ENCODE data around the gene RPL13. TPM values are rescaled to one million over a fixed set of nuclear protein-coding genes. Genes with fewer than 3 reads are reported as not detected.

The RPL13 gene
- total and polyA plus RNA-seq, 2 of the 13 experiments (the other 11 are each of a cell fraction or from before 2014, with no cell fraction given), result 2,988 to 4,411 TPM

DNA sequence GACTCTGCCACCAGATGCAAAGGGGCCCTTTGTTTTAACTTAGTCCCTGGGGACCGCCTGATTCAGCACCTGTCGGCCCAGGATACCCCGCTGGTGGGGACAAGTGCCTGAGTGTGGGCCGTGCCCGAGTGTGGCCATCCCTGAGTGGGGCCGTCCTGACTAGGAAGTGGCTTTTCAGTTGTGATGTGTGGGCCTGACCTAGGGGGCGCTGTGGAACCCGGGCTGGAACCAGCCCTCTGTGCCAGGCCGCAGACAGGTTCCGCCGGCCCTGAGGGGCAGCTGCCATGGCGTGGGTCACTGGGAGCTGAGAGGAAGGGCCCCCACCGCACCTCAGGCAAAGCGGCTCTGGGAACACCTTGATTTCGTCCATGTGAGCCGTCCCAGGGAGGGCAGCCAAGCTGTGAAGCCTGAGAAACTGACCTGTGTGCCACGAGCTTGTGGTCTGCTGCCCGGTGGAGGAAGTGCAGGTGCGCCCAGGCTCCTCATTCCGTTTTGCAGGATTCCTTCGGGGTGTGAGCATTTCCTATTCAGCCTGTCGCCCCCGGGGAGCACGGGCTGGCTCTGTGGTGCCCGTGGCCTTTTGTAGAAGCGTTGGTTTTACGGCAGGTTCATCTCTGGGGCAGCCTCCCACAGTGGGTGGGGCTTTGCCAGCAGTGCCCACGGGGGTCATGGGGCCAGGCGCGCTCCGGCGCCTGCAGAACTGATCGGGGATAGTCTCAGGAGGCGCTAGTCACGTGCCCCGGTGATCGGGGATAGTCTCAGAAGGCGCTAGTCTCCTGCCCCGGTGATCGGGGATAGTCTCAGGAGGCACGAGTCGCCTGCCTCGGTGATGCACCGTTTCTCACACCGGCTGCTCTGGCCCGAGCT, 5.3 kb downstream of the RPL13 start (continued):
- no peak for TF ChIP-seq RELA (CRISPR knock-in tag; IDR thresholded peaks at IDR 0.05)
- 0 out of 2 replicates have a peak, but pooled peaks have one; percentile 8 for TF ChIP-seq MXD4 (CRISPR knock-in tag; IDR thresholded peaks at IDR 0.05)
- TF ChIP-seq HMG20A (CRISPR knock-in tag; IDR thresholded peaks at IDR 0.05; ENCODE audit: borderline replicate concordance), result no peak
- TF ChIP-seq NPAS2 (CRISPR knock-in tag; IDR thresholded peaks at IDR 0.05; ENCODE audit: borderline replicate concordance), result no peak
- TF ChIP-seq GTF3A (CRISPR knock-in tag; conservative IDR thresholded peaks at IDR 0.05), result no peak
- TF ChIP-seq, protein P1, sequence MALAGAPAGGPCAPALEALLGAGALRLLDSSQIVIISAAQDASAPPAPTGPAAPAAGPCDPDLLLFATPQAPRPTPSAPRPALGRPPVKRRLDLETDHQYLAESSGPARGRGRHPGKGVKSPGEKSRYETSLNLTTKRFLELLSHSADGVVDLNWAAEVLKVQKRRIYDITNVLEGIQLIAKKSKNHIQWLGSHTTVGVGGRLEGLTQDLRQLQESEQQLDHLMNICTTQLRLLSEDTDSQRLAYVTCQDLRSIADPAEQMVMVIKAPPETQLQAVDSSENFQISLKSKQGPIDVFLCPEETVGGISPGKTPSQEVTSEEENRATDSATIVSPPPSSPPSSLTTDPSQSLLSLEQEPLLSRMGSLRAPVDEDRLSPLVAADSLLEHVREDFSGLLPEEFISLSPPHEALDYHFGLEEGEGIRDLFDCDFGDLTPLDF (CRISPR knock-in tag; IDR thresholded peaks at IDR 0.05), result no peak
- no peak; the same call in 1 of the 2 replicates for TF ChIP-seq ERF (CRISPR knock-in tag; IDR thresholded peaks at IDR 0.05)
- no peak for TF ChIP-seq ZNF235 (CRISPR knock-in tag; IDR thresholded peaks at IDR 0.05; ENCODE audit: borderline replicate concordance)
- no peak for TF ChIP-seq NR2F2 (IDR thresholded peaks at IDR 0.05; ENCODE audit: borderline replicate concordance, low read depth)
- TF ChIP-seq, protein P2, sequence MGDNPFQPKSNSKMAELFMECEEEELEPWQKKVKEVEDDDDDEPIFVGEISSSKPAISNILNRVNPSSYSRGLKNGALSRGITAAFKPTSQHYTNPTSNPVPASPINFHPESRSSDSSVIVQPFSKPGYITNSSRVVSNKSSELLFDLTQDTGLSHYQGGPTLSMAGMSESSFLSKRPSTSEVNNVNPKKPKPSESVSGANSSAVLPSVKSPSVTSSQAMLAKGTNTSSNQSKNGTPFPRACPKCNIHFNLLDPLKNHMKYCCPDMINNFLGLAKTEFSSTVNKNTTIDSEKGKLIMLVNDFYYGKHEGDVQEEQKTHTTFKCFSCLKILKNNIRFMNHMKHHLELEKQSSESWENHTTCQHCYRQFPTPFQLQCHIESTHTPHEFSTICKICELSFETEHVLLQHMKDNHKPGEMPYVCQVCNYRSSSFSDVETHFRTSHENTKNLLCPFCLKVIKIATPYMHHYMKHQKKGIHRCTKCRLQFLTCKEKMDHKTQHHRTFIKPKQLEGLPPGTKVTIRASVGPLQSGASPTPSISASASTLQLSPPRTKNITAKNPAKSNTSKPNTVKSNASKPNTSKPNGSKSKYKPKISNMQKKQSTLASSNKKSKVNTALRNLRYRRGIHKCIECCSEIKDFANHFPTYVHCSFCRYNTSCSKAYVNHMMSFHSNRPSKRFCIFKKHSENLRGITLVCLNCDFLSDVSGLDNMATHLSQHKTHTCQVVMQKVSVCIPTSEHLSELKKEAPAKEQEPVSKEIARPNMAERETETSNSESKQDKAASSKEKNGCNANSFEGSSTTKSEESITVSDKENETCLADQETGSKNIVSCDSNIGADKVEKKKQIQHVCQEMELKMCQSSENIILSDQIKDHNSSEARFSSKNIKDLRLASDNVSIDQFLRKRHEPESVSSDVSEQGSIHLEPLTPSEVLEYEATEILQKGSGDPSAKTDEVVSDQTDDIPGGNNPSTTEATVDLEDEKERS (CRISPR knock-in tag; IDR thresholded peaks at IDR 0.05), result no peak
- TF ChIP-seq ZNF777 (CRISPR knock-in tag; IDR thresholded peaks at IDR 0.05), result peak; percentile 61
- TF ChIP-seq, protein P3, sequence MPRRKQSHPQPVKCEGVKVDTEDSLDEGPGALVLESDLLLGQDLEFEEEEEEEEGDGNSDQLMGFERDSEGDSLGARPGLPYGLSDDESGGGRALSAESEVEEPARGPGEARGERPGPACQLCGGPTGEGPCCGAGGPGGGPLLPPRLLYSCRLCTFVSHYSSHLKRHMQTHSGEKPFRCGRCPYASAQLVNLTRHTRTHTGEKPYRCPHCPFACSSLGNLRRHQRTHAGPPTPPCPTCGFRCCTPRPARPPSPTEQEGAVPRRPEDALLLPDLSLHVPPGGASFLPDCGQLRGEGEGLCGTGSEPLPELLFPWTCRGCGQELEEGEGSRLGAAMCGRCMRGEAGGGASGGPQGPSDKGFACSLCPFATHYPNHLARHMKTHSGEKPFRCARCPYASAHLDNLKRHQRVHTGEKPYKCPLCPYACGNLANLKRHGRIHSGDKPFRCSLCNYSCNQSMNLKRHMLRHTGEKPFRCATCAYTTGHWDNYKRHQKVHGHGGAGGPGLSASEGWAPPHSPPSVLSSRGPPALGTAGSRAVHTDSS (CRISPR knock-in tag; conservative IDR thresholded peaks at IDR 0.05), result 0 out of 2 replicates have a peak, but pooled peaks have one; percentile 26
- TF ChIP-seq, protein P4, sequence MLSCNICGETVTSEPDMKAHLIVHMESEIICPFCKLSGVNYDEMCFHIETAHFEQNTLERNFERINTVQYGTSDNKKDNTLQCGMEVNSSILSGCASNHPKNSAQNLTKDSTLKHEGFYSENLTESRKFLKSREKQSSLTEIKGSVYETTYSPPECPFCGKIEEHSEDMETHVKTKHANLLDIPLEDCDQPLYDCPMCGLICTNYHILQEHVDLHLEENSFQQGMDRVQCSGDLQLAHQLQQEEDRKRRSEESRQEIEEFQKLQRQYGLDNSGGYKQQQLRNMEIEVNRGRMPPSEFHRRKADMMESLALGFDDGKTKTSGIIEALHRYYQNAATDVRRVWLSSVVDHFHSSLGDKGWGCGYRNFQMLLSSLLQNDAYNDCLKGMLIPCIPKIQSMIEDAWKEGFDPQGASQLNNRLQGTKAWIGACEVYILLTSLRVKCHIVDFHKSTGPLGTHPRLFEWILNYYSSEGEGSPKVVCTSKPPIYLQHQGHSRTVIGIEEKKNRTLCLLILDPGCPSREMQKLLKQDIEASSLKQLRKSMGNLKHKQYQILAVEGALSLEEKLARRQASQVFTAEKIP (CRISPR knock-in tag; IDR thresholded peaks at IDR 0.05; ENCODE audit: borderline replicate concordance), result no peak
- peak; percentile 84 for TF ChIP-seq ZEB1 (IDR thresholded peaks at IDR 0.05; ENCODE audit: insufficient replicate concordance, low read depth)
- TF ChIP-seq AGO2 (optimal IDR thresholded peaks at IDR 0.05; ENCODE audit: low read depth, low read length), result peak; percentile 100
- TF ChIP-seq NBN (conservative IDR thresholded peaks at IDR 0.05), result no peak
- 0 out of 2 replicates have a peak, but pooled peaks have one; percentile 64 for TF ChIP-seq MTF1 (CRISPR knock-in tag; IDR thresholded peaks at IDR 0.05)
- 0 out of 2 replicates have a peak, but pooled peaks have one; percentile 4 for TF ChIP-seq ZNF564 (CRISPR knock-in tag; IDR thresholded peaks at IDR 0.05)
- TF ChIP-seq ZNF816 (CRISPR knock-in tag; IDR thresholded peaks at IDR 0.05; ENCODE audit: borderline replicate concordance), result no peak
- TF ChIP-seq HHEX (CRISPR knock-in tag; IDR thresholded peaks at IDR 0.05), result no peak
- 0 out of 2 replicates have a peak, but pooled peaks have one; percentile 62 for TF ChIP-seq SALL2 (CRISPR knock-in tag; IDR thresholded peaks at IDR 0.05)
- no peak for TF ChIP-seq MTA3 (CRISPR knock-in tag; IDR thresholded peaks at IDR 0.05)
- TF ChIP-seq ZNF772 (CRISPR knock-in tag; IDR thresholded peaks at IDR 0.05), result no peak
